Muscle layer of duodenum (tissue), 2 donors: ENCODE data around the gene RGS17.

ENCODE experiments used
- H3K27ac ChIP-seq: one replicate; pipeline ENCODE4 v1.7.0; 2013; ENCODE audit warnings: mild to moderate bottlenecking, low read length
- H3K27me3 ChIP-seq: one replicate; pipeline ENCODE4 v1.7.0; 2013; ENCODE audit warnings: low read depth, mild to moderate bottlenecking, control low read depth, low read length
- H3K36me3 ChIP-seq, 2 donors: one replicate each; pipeline ENCODE4 v1.7.0; 2013; ENCODE audit warnings: low read length in 2 of 2, control low read depth in 1 of 2, mild to moderate bottlenecking in 1 of 2; ENCODE audit not compliant: insufficient read depth in 2 of 2, control insufficient read depth in 1 of 2
- H3K4me1 ChIP-seq, 2 donors: one replicate each; pipeline ENCODE4 v1.7.0; 2013; ENCODE audit warnings: low read length in 2 of 2, mild to moderate bottlenecking in 2 of 2, control low read depth in 1 of 2, moderate library complexity in 1 of 2; ENCODE audit not compliant: insufficient read depth in 2 of 2, control insufficient read depth in 1 of 2
- H3K4me3 ChIP-seq, 2 donors: one replicate each; pipeline ENCODE4 v1.7.0; 2013; ENCODE audit warnings: low read length in 2 of 2, low read depth in 1 of 2, mild to moderate bottlenecking in 1 of 2
- H3K9me3 ChIP-seq, 2 donors: one replicate each; pipeline ENCODE4 v1.7.0; 2013; ENCODE audit warnings: low read length in 2 of 2, control low read depth in 1 of 2, mild to moderate bottlenecking in 1 of 2; ENCODE audit not compliant: control insufficient read depth in 1 of 2
- donor health status: healthy.

The RGS17 gene

DNA sequence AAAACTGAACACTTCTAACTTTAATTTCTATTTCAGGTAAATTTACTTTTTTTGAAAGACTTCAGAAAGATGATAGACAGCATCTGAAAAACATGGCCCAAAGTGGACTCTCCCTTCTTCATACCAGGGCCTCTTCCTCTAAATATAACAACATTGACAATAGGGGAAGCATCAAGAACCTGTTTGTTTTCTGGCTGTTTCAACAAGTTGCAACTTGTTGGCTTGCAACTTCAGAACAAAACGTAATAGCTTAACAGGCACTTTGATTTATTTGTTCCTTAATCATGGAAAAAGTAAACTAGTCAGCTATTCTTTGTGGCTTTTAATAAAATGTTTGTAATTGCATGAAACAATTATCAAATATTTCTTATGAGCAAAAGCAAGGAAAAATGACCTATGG lies 34.3 kb downstream of the RGS17 start:
- no peaks in the 10 kb centered on the region for H3K4me1 ChIP-seq
- H3K27ac ChIP-seq = no peak overlapping the region
- no peak overlapping the region for H3K4me3 ChIP-seq
- H3K9me3 ChIP-seq = no peaks in the 10 kb centered on the region
- H3K36me3 ChIP-seq = no peaks in the 10 kb centered on the region
- no peaks in the 10 kb centered on the region for H3K27me3 ChIP-seq

- Histone ChIP-seq H3K9me3 (no peaks in the 10 kb centered on the region), H3K4me1 (no peaks in the 10 kb centered on the region), H3K4me3 (no peak overlapping the region), H3K27ac (no peak overlapping the region), H3K36me3 (no peaks in the 10 kb centered on the region), H3K27me3 (no peaks in the 10 kb centered on the region)
Measured at GRCh38 chr6:153096031-153096430, 35.1 kb downstream of the RGS17 start.

DNA sequence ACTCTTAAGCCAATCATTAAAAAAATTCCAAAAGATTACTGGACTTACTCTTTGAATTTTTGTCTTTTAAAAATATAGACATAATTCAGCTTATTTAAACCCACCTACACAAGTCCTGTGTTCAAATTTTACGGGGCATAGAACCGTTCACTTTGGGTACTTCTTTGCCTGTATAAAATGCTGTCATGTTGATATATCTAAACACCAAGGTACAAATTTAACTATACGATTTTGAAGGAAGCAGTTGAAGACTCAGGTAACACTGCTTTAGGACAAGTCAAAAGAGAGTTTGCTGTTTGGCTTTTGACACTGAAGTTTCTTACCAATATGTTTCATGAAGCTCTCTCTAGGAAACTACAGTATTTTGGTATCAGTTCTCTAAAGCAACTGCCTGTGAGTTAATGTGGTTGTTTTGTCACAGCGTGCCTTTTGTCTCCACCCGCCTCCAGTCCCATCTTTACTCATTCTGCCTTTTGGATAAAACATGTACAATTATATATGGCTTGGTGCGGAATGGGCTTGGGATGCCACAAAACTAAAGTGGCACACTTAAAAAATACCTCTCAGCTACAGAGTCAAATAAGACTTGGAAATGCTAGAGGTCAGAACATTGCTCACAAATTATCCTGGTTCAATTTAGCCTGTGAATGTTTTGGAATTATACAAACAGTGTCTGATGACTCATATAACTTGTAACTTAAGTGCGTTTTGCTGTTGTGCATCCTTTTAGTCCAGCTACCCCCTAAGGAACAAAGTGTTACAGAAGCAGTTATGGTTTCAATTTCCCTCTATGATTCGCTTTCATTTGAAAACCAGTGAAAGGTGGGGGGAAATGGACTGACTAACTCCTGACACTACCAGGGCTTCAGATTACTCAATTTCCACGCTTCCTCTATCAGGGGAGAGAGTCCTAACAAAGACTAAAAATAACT lies 38.7 kb downstream of the RGS17 start:
- H3K9me3 ChIP-seq = no peaks in the 10 kb centered on the region
- no peaks in the 10 kb centered on the region for H3K27me3 ChIP-seq
- no peaks in the 10 kb centered on the region for H3K36me3 ChIP-seq
- peak overlapping the region; percentile 19 for H3K27ac ChIP-seq
- H3K4me1 ChIP-seq = no peaks in the 10 kb centered on the region
- no peak overlapping the region for H3K4me3 ChIP-seq

DNA sequence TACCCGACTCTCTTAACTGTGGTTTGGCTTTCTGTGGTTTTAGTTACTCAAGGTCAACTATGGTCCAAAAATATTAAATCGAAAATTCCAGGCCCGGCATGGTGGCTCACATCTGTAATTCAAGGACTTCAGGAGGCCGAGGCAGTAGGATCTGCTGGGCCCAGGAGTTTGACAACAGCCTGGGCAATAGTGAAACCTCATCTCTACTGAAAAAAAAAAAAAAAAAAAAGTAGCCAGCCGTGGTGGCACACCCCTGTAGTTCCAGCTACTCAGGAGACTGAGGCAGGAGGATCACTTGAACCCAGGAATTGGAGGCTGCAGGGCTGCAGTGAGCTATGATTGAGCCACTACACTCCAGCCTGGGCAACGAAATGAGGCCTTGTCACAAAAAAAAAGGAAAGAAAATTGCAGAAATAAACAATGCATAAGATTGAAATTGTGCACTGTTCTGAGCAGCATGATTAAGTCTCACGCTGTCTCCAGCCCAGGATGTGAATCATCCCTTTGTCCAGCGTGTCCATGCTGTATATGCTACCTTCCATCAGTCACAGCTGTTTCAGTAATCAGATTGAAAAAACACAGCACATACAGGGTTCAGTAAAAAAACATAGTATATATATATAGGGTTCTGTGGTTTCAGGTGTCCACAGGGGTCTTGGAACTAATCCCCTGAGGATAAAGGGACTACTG lies 40.7 kb downstream of the RGS17 start:
- H3K27me3 ChIP-seq = no peaks in the 10 kb centered on the region
- H3K27ac ChIP-seq = no peak overlapping the region
- no peaks in the 10 kb centered on the region for H3K4me1 ChIP-seq
- no peaks in the 10 kb centered on the region for H3K36me3 ChIP-seq
- no peaks in the 10 kb centered on the region for H3K9me3 ChIP-seq
- H3K4me3 ChIP-seq = no peak overlapping the region

GRCh38 chr6:153088796-153089195 lies 42.3 kb downstream of the RGS17 start:
- H3K27me3 ChIP-seq = no peaks in the 10 kb centered on the region
- H3K4me3 ChIP-seq = no peak overlapping the region
- no peaks in the 10 kb centered on the region for H3K9me3 ChIP-seq
- no peaks in the 10 kb centered on the region for H3K36me3 ChIP-seq
- H3K4me1 ChIP-seq = no peaks in the 10 kb centered on the region
- no peak overlapping the region for H3K27ac ChIP-seq

- no peaks in the 10 kb centered on the region for H3K4me1 ChIP-seq
- H3K27ac ChIP-seq = no peak overlapping the region
- no peaks in the 10 kb centered on the region for H3K9me3 ChIP-seq
- no peak overlapping the region for H3K4me3 ChIP-seq
- no peaks in the 10 kb centered on the region for H3K27me3 ChIP-seq
- H3K36me3 ChIP-seq = no peaks in the 10 kb centered on the region
Measured at GRCh38 chr6:153087436-153087835, 43.6 kb downstream of the RGS17 start.

DNA sequence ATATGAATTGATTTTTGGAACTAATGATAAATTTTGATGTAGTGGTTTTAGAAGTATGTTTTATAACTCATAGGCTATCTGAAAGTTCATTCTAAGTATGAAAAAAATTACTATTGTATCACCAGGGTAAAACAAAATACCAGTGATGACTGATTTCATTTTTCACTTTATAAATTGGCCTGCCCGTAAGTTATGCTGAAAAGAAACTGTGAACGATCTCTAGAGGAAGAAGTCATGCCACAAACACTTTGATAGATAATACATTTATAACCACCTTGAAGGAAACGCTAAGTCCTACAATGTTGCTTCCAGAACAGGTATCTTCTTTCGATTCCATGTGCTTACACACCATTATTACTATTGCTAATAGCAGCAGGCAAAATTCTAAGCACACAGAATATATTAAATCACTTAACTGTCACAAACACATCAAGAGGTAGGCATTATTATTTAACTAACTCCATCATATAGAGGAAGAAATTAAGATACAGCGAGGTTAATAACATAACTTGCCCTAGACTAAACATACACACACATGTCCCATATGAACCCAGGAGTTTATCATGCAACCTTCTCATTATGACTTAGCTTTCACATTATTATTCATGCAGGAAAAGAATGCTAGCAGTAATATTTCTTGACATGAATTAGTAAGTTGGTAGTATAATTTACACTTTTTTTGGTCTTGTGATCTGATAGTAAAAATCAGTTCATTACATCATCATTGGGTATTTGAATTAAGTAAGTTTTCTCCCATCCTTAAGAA lies 44.7 kb downstream of the RGS17 start:
- Histone ChIP-seq H3K4me3 (no peak overlapping the region), H3K27me3 (no peaks in the 10 kb centered on the region), H3K9me3 (no peaks in the 10 kb centered on the region), H3K36me3 (no peaks in the 10 kb centered on the region), H3K4me1 (no peaks in the 10 kb centered on the region), H3K27ac (no peak overlapping the region)

DNA sequence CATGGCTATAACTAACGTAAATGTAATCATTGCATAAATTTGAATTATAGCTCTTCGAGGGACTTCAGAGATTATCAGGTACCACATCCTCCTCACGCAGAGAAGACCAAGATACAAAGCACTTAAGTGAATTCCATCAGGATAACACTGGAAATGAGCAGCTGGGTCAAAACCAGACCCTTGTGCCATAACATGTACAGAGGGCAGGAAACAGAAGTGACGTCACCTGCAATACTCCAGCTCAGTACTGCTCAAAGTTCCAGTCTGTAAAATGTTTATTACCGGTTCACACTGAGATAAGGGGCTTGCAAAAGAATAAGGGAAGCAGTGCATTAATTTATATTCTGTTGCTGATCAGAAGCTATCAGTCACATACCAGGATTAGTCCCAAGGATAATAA lies 45.8 kb downstream of the RGS17 start:
- H3K9me3 ChIP-seq = no peaks in the 10 kb centered on the region
- no peaks in the 10 kb centered on the region for H3K36me3 ChIP-seq
- no peak overlapping the region for H3K27ac ChIP-seq
- no peaks in the 10 kb centered on the region for H3K27me3 ChIP-seq
- no peaks in the 10 kb centered on the region for H3K4me1 ChIP-seq
- H3K4me3 ChIP-seq = no peak overlapping the region

DNA sequence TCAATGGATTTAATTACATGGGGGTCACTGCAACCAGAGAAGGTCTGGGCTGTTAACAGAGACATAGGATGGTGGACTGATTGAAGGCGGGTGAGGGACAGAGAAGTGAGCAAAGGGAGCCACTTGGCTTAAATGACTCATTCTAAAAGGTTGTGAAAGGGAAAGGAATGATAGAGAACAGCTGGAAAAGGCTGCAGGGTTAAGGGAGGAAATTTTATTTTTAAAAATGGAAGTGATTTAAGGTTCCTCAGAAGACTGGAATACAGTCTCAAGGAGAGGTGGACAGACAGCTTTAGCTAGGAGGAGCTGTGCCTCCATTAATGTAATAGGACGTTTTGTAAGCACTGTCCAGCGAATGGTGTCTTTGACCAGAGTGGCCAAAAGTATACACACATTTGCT lies 46.7 kb downstream of the RGS17 start:
- H3K36me3 ChIP-seq = no peaks in the 10 kb centered on the region
- H3K4me1 ChIP-seq = no peaks in the 10 kb centered on the region
- no peak overlapping the region for H3K27ac ChIP-seq
- no peak overlapping the region for H3K4me3 ChIP-seq
- H3K9me3 ChIP-seq = no peaks in the 10 kb centered on the region
- H3K27me3 ChIP-seq = no peaks in the 10 kb centered on the region

- H3K27me3 ChIP-seq = no peaks in the 10 kb centered on the region
Measured at GRCh38 chr6:153083869-153084268, 47.2 kb downstream of the RGS17 start.

GRCh38 chr6:153081914-153082313 lies 49.2 kb downstream of the RGS17 start:
- Histone ChIP-seq H3K9me3 (no peaks in the 10 kb centered on the region), H3K36me3 (no peaks in the 10 kb centered on the region), H3K27me3 (no peaks in the 10 kb centered on the region), H3K4me3 (no peak overlapping the region), H3K4me1 (no peaks in the 10 kb centered on the region), H3K27ac (no peak overlapping the region)

More at GRCh38 chr6:153083869-153084268, 47.2 kb downstream of the RGS17 start:
- no peak overlapping the region for H3K4me3 ChIP-seq
- no peaks in the 10 kb centered on the region for H3K4me1 ChIP-seq
- H3K27ac ChIP-seq = no peak overlapping the region
- no peaks in the 10 kb centered on the region for H3K36me3 ChIP-seq
- H3K9me3 ChIP-seq = no peaks in the 10 kb centered on the region
